A549 (cell line): Measurements from ENCODE around the gene RNF220. TPM values are rescaled to one million over a fixed set of nuclear protein-coding genes. Genes with fewer than 3 reads are reported as not detected.

Experiments
- ATAC-seq, 2 experiments: fragments of 200-7000 bp in 1 of 2; fragments of >200 bp in 1 of 2; cut with Nextera tagmentation in 1 of 2; cut with Tn5 transposase in 1 of 2; 3 replicates each; pipeline versions ENCODE4 v1.8.0 to v1.9.1; 2018 to 2020; ENCODE audit warnings: mild to moderate bottlenecking in 1 of 2, moderate library complexity in 1 of 2
- CTCF ChIA-PET: fragments of 300-600 bp; sonication (Branson Sonifier 250); formaldehyde crosslinking; extraction: SDS; loops from one replicate; lab custom pipeline; 2021; ENCODE audit warnings: antibody characterized with exemption, inconsistent platforms; lab: Yijun Ruan, JAX
- POLR2A ChIA-PET: fragments of 350-600 bp; formaldehyde crosslinking; extraction: SDS; loops from one replicate; lab custom pipeline; 2021; ENCODE audit warnings: antibody characterized with exemption, inconsistent platforms; lab: Yijun Ruan, JAX
- DNase-seq, 2 experiments: peaks; one replicate each; pipeline versions ENCODE4 v3.0.0 to v3.0.0-alpha.2; 2011 to 2016; ENCODE audit warnings: low read depth in 1 of 2, low spot score in 1 of 2
- FAIRE-seq: peaks from 2 replicates; lab custom pipeline; 2011; peaks lifted over from hg19 to GRCh38; lab: Jason Lieb, UNC
- H3K27ac ChIP-seq, 2 experiments: fragments of >200 bp; sonication (Bioruptor Twin); formaldehyde crosslinking; 3 replicates each; pipeline ENCODE4 v1.5.1; 2016 to 2017
- H3K4me1 ChIP-seq: fragments of >200 bp; sonication (Bioruptor Twin); formaldehyde crosslinking; 3 replicates; pipeline ENCODE4 v1.6.1; 2016
- H3K4me2 ChIP-seq: fragments of >200 bp; sonication (Bioruptor Twin); formaldehyde crosslinking; 3 replicates; pipeline ENCODE4 v1.6.1; 2016
- H3K4me3 ChIP-seq: fragments of >200 bp; sonication (Bioruptor Twin); formaldehyde crosslinking; 3 replicates; pipeline ENCODE4 v1.5.1; 2016
- H3K9me3 ChIP-seq: fragments of >200 bp; sonication (Bioruptor Twin); formaldehyde crosslinking; 3 replicates; pipeline ENCODE4 v1.6.1; 2016
- CBX2 ChIP-seq: fragments of 200-600 bp; sonication (generic); IDR thresholded peaks from 2 replicates; pipeline ENCODE4 v1.6.1; 2016; ENCODE audit warnings: low read depth, mild to moderate bottlenecking, borderline replicate concordance
- CBX8 ChIP-seq: fragments of 200-600 bp; sonication (generic); IDR thresholded peaks from 2 replicates; pipeline ENCODE4 v1.6.1; 2016
- E2F6 ChIP-seq: IDR thresholded peaks from 2 replicates; pipeline ENCODE4 v1.6.1; 2012; ENCODE audit warnings: low read depth, borderline replicate concordance
- EHF ChIP-seq: fragments of 250-450 bp; sonication (Bioruptor Pico); IDR thresholded peaks from 2 replicates; pipeline ENCODE4 v1.5.0; 2020; ENCODE audit warnings: mild to moderate bottlenecking
- EHMT2 ChIP-seq: fragments of 200-600 bp; sonication (generic); IDR thresholded peaks from 2 replicates; pipeline ENCODE4 v1.6.1; 2016; ENCODE audit warnings: antibody characterized with exemption, low read depth, mild to moderate bottlenecking, moderate library complexity
- EP300 ChIP-seq, 2 experiments: fragments of >200 bp; sonication (Bioruptor Twin); formaldehyde crosslinking; IDR thresholded peaks; 2 replicates in 1 of 2; 3 replicates in 1 of 2; pipeline ENCODE4 v1.6.1; 2016 to 2017
- ESRRA ChIP-seq: fragments of 150-350 bp; IDR thresholded peaks from 2 replicates; pipeline ENCODE4 v1.6.1; 2014; ENCODE audit warnings: mild to moderate bottlenecking, low read length, borderline replicate concordance
- FOSB ChIP-seq: fragments of 250-450 bp; sonication (Bioruptor Pico); IDR thresholded peaks from 2 replicates; pipeline ENCODE4 v1.5.0; 2020; ENCODE audit warnings: mild to moderate bottlenecking, moderate library complexity
- HDAC2 ChIP-seq: fragments of 200-600 bp; sonication (generic); IDR thresholded peaks from 2 replicates; pipeline ENCODE4 v1.6.1; 2016
- HES2 ChIP-seq: fragments of >200 bp; sonication (Bioruptor Twin); formaldehyde crosslinking; IDR thresholded peaks from 2 replicates; pipeline ENCODE4 v1.6.1; 2016
- HMGXB4 ChIP-seq: fragments of 250-450 bp; sonication (Bioruptor Pico); IDR thresholded peaks from 2 replicates; pipeline ENCODE4 v1.5.0; 2021; ENCODE audit warnings: mild to moderate bottlenecking, moderate library complexity, borderline replicate concordance
- HOXB13 ChIP-seq: fragments of 250-450 bp; sonication (Bioruptor Pico); IDR thresholded peaks from 2 replicates; pipeline ENCODE4 v1.5.0; 2020; ENCODE audit warnings: low read depth, mild to moderate bottlenecking, moderate library complexity
- KDM1A ChIP-seq: fragments of 200-600 bp; sonication (generic); IDR thresholded peaks from 2 replicates; pipeline ENCODE4 v1.6.1; 2016; ENCODE audit warnings: low read depth, mild to moderate bottlenecking
- MAFK ChIP-seq: fragments of 450-650 bp; IDR thresholded peaks from 2 replicates; pipeline ENCODE4 v1.6.1; 2014; ENCODE audit not compliant: partially characterized antibody
- NFE2L2 ChIP-seq: fragments of 150-350 bp; conservative IDR thresholded peaks from 2 replicates; pipeline ENCODE4 v1.6.1; 2014; ENCODE audit warnings: low read length
- RARB ChIP-seq: fragments of 250-450 bp; sonication (Bioruptor Pico); IDR thresholded peaks from 2 replicates; pipeline ENCODE4 v1.8.0; 2021; ENCODE audit warnings: mild to moderate bottlenecking, moderate library complexity
- SREBF2 ChIP-seq: fragments of 450-650 bp; IDR thresholded peaks from 2 replicates; pipeline ENCODE4 v1.6.1; 2014; ENCODE audit warnings: mild to moderate bottlenecking, moderate library complexity
- USF2 ChIP-seq: fragments of 450-650 bp; IDR thresholded peaks from 2 replicates; pipeline ENCODE4 v1.6.1; 2014; ENCODE audit warnings: antibody characterized with exemption
- ZFP36 ChIP-seq: fragments of 450-650 bp; IDR thresholded peaks from 2 replicates; pipeline ENCODE4 v1.6.1; 2014; ENCODE audit warnings: borderline replicate concordance; ENCODE audit not compliant: partially characterized antibody
- ZNF302 ChIP-seq: fragments of 250-450 bp; sonication (Bioruptor Pico); IDR thresholded peaks from 2 replicates; pipeline ENCODE4 v1.9.0; 2021; ENCODE audit warnings: inconsistent platforms, mild to moderate bottlenecking, moderate library complexity
- WGBS: methylation state at CpG from one replicate; pipeline ENCODE4 v1.1.6; 2017; ENCODE audit errors: missing lambda C conversion rate; 5-methylcytosine and 5-hydroxymethylcytosine counted together
- polyA plus RNA-seq, 4 experiments: library from polyadenylated mRNA; depleted of rRNA in 3 of 4; stranded (reverse); fragments of >200 nt; fragmentation: RNase III in 1 of 4; extraction: RNeasy Plus Mini Kit Qiagen cat#74134 plus additional on column Dnase treatment in 1 of 4; gene quantifications; 2 replicates in 3 of 4; 3 replicates in 1 of 4; pipeline ENCODE4 v1.2.3, GENCODE V29; 2011 to 2017

The RNF220 gene
- polyA plus RNA-seq, 2 of the 4 experiments (the other 2 are of a cell fraction), result 53.4 to 54.5 TPM

GRCh38 chr1:44670751-44671640, 265.9 kb downstream of the RNF220 start:
- 81% methylated on average over 10 of the region's 10 CpGs for WGBS
- no peak overlapping the region for H3K27ac ChIP-seq
- H3K4me1 ChIP-seq, result peaks cover 13% of the 10 kb centered on the region; the same call in 2 of the 3 replicates
- DNase-seq, result no peak
- no peaks in the 10 kb centered on the region for H3K9me3 ChIP-seq
- H3K4me2 ChIP-seq, result no peak overlapping the region
- ATAC-seq, result no peak
- POLR2A ChIA-PET, result no interaction called here
- FAIRE-seq, result no peak
- CTCF ChIA-PET, result interaction anchor here (1.7 to 7.2 kb wide), 2 partner anchors 19 to 27 kb away, joined by 4 to 34 read pairs; no protein-coding TSS in a partner anchor
- TF ChIP-seq E2F6, result no peak
- TF ChIP-seq HOXB13 (CRISPR knock-in tag), result no peak
- no peak for TF ChIP-seq ZFP36
- no peak for TF ChIP-seq NFE2L2
- TF ChIP-seq RARB (CRISPR knock-in tag), result no peak
- no peak overlapping the region for H3K4me3 ChIP-seq

- DNase-seq (no peak), FAIRE-seq (no peak), ATAC-seq (no peak)
- POLR2A ChIA-PET, result no interaction called here
- TF ChIP-seq CBX8 (no peak), EHF (no peak), E2F6 (no peak), HDAC2 (no peak)
- 77% methylated on average over 10 of the region's 13 CpGs for WGBS
- Histone ChIP-seq H3K9me3 (no peaks in the 10 kb centered on the region), H3K4me3 (no peak overlapping the region), H3K4me1 (peaks cover 25% of the 10 kb centered on the region), H3K27ac (no peak overlapping the region), H3K4me2 (no peak overlapping the region)
- CTCF ChIA-PET, result interaction anchor here (0.6 to 7.2 kb wide), 4 partner anchors 20 to 567 kb away, joined by 3 to 34 read pairs (median 4); no protein-coding TSS in a partner anchor
Measured at GRCh38 chr1:44672254-44672955, 267.4 kb downstream of the RNF220 start.

GRCh38 chr1:44672961-44673674, 268.1 kb downstream of the RNF220 start:
- FAIRE-seq (no peak), DNase-seq (no peak), ATAC-seq (no peak)
- Histone ChIP-seq H3K27ac (peak overlapping the region; percentile 90 to 95; a peak in 5 of 6 replicates), H3K4me2 (peak overlapping the region; percentile 93), H3K9me3 (no peaks in the 10 kb centered on the region), H3K4me3 (peak overlapping the region; percentile 57), H3K4me1 (peaks cover 25% of the 10 kb centered on the region)
- 89% methylated on average over 14 of the region's 14 CpGs for WGBS
- TF ChIP-seq KDM1A (no peak), CBX8 (no peak), HMGXB4 (CRISPR knock-in tag) (no peak), MAFK (no peak), ZNF302 (CRISPR knock-in tag) (no peak), ZFP36 (no peak), EP300 (IDR thresholded peaks at IDR 0.05) (no peak), FOSB (no peak), CBX2 (no peak), HES2 (no peak), USF2 (no peak), SREBF2 (no peak), ESRRA (no peak), EHMT2 (no peak)
- POLR2A ChIA-PET, result interaction anchor here (1.1 to 2.2 kb wide), 4 partner anchors 20 to 57 kb away, joined by 6 to 28 read pairs (median 9); no protein-coding TSS in a partner anchor
- CTCF ChIA-PET, result interaction anchor here (2.2 to 7.2 kb wide), 2 partner anchors 21 to 40 kb away, joined by 5 to 34 read pairs; no protein-coding TSS in a partner anchor
